GM18498 (cell line): Measurements from ENCODE around the gene NF1.
"Not testable (repeated sequence)": the region's sequence is repeated elsewhere in the genome, so short reads cannot be mapped to it uniquely, and the experiment has no call there.

Experiments
- ATAC-seq: cut with Tn5 transposase; IDR thresholded peaks from one replicate; pipeline ENCODE4 v1.9.1; 2021; ENCODE audit warnings: mild to moderate bottlenecking, moderate library complexity; ENCODE audit not compliant: unreplicated experiment

Gene NF1

DNA sequence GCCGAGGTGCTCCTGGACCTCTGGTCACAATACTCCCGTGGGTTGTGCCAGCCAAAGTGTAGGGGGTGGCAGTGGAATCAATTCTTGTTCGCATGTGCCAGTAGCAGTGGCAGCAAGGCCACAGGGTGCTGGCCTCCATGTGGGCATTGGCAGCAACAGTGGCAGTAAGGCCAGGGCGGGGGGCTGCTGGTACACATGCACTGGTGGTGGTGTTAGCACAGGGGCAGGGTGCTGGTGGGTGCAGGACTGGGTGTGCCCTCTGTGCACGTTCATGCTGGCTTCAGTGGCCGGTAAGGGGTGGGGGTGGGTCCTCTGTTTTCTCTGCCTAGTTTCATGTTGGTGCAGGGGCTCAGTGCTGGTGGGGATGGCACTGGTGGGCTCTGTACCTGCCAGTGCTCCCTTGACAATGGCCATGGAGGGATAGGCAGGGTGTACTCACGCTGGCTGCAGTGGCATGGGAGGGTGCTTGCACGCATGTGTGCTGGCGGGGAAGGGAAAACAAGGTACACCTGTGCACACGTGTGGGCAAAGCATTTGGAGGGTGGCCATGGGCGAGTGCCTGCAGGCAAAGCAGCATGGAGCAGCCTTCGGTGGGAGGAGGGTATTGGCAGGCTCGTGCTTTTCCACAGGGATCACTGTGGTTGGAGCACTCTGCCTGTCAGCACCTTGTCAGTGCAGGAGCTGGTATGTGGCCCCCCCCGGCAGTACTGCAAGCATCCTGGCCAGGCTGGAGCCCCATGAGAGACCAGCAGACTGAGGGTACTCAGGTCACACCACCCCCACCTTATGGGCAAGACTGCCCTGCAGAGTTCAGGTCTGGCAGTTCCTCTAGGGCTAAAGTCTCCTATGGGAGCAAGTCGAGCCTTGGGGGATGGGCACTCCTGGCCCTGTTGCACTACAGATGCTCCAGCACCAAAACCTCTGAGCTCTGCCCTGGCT, 35.8 kb downstream of the NF1 start:
- no peak for ATAC-seq

DNA sequence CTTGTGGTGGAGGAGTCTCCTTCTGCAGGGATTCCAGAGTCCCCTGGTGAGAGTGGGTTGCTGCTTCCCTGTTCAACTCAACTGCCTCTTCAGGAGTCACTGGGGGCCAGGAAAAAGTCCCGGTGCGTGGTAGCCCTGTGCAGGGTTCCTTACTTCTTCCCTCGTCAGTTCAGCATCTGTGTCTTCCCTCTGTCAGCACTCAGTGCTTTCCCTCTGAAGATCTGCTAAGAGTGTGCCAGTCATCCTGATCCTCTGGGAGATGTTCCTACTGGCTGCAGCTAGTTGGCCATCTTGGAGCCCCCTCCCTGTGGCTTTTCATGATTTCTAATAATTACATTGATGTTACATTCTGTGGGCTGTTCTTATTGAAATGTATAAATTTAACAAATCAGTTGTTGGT, 36.5 kb downstream of the NF1 start:
- ATAC-seq: no peak

DNA sequence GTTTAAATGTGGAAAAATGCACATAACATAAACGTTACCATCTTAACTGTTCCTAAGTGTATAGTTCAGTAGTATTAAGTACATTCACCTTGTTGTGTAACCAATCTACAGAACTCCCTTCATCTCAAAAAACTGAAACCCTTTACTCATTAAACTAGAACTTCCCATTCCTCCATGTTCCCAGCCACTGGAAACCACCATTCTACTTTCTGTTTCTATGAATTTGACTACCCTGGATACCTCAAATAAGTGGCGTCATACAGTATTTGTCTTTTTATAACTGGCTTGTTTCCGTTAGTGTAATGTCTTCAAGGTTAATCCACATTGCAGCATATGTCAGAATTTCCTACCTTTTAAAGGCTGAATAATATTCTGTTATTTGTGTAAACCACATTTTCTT, 38.2 kb downstream of the NF1 start:
- no peak for ATAC-seq

DNA sequence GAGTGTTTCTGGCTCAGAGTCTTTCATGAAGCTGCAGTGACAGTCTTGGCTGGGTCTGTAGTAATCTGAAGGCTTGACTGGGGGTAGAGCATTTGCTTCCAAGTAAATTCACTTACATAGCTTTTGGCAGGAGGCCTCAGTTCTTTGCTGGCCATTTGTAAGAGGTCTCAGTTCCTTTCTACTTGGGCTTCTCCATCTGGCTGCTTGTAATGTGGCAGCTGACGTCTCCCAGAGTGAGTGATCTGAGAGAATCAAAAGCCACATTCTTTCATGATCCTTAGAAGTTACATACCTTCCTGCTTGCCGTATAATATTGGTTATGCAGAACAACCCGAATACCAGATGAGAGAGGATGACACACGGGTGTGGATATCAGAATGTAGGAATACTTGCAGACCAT, 39.8 kb downstream of the NF1 start:
- ATAC-seq: no peak

DNA sequence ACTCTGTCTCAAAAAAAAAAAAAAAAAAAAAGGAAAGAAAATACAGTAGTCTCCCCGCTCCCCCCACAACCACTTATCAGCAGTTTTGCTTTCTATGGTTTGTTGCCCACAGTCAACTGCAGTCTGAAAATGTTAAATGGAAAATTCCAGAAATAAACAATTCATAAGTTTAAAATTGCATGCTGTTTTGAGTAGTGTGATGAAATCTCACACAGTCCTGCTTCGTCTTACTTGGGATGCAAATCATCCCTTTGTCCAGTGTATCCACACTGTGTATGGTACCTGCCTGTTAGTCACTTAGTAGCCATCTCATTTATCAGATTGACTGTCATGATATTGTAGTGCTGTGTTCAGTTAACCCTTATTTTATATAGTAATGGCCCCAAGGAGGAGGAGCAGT, 41.5 kb downstream of the NF1 start:
- no peak for ATAC-seq

DNA sequence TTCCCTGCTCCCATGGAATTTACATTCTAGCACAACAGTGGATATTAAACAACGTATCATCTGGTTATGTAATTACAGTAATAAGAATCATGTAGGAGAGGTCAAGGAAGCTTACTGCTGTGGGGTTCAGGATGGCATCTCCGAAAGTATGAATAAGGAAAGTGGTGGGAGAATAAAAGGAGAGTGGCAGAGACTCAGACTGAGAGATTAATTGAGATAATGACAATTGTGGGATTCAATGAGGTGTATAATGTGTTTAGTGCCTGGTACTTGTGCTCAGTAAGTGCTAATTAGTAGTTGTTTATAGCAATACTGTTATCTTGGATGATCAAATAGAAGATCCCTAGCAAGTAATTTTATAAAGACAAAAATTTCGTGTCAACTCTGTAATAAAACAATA, 45.3 kb downstream of the NF1 start:
- ATAC-seq: no peak

DNA sequence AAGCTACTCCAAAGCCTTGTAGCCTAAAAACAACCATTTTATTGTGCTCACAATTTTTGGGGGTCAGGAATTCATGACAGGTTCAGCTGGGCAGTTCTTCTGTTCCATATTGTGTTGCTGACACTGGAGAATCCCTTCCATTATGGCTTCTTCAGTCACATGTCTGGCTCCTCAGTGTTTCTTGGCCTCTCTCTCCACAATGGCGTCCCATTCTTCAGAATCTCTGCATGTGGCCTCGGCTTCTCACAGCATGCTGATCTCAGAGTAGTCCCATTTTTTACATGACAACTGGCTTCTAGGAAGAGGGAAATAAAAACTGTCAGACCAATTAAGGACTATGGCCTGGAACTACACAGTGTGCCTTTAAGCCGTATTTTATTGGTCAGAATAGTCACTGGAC, 49.7 kb downstream of the NF1 start:
- ATAC-seq: no peak

DNA sequence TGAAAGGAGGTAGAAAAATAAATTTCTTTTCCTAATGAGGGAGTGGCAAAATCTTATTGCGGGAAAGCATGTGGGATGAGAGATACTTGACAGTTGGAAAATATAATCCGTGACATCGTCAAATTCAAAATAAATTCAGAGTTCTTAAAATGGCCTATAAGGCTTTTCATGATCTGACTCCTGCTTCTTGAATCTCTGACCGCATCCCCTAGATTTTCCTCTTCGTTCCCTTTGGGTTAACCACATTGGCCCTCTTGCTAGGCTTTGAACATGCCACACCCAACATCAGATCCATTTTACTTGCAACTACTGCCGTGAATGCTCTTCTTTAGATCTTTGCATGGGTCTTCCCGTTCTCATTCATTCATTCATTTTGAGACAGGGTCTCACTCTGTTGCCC, 50.1 kb downstream of the NF1 start:
- no peak for ATAC-seq

DNA sequence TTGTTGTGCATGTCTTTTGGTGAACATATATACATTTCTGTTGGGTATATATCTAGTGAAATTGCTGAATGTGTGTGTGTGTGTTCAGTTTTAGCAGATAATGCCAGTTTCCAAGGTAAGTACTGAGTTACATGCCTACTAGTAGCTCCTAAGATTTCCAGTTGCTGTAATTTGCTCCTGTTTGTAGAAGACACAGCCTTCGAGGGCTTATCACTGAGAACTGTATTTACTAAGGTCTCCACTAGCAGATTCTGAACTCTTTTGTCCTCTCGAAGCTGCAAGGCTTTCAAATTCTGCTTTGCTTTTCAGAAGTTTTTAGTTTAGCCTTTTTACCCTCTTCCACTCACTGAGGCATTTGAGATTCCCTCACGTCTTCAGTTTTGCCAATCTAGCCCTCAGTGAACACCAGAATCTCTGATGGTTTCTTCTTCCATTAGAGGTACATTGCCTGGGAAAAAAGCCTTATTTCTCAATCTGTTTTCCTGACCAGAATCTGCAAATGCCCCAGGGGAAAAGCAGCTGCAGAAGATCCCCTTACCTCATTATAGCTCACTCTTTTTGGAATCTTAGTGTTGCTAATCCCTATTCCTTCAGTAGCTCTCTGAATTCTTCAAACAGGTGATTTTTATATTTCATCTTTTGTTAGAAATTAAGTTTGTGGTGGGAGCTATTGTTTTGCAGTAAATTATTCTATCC, 52.9 kb downstream of the NF1 start:
- ATAC-seq: no peak

DNA sequence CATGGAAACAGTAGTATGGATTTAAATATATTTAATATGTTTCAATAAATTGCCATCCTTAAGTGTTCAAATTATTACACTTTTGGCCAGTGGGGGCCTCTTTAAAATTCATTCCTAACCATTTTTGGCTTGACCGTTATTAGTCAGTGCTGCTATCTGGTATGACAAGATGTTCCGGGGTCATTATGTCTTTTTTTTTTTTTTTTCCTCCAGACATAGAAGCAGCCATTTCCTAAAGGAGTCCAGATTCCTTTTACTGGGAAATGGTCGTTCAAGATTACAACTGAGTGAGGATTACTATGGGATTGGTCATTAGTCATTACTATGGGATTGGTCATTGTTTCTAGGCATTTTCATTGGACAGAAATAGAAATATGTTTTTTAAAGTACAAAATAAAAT, 53.4 kb downstream of the NF1 start:
- ATAC-seq: no peak

DNA sequence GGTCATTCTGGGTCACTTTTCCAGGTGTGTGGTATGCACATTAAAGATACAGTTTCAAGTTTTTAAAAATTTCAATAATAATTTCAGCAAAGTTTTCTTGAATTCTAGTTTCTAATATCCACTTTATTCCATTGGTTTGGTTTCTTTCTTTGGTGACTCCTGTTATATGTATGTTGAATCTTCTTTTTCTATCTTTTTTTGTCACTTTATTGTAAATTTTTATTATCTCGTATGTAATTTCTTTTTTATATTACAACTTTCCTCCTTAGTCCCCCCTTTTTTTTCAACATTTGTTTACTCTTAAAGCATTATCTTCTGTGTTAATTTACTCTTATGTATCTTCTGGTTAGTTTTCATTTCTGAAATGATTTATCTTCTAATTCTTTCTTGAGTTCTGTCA, 57.5 kb downstream of the NF1 start:
- no peak for ATAC-seq

DNA sequence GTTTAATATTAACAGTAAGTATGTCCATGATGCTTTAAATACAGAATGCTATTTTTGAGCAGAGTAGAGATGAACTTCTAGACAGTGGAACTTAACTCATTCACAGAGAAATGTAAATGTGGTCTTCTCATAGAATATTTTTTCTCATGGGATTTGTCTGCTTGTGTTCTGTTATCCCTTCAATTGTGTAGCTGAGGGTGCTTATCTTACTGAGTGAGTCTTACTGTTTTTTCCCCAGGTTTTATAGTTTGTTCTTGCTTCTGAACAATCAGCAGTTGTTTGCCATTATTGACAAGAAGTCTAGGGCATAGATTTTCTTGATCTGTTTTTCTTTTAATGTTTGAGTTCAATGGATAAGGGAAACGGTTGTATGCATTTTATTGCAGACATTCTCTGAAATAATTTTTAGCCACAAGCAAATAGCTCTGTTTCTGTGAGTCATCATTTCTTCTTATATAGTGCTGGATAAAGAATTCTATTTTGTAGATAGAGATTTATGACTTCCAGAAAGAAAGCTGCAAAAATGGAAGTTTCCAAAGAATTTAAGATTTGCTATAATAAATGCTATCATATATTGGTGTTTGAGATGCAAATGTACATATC, 60.5 kb downstream of the NF1 start:
- no peak for ATAC-seq

DNA sequence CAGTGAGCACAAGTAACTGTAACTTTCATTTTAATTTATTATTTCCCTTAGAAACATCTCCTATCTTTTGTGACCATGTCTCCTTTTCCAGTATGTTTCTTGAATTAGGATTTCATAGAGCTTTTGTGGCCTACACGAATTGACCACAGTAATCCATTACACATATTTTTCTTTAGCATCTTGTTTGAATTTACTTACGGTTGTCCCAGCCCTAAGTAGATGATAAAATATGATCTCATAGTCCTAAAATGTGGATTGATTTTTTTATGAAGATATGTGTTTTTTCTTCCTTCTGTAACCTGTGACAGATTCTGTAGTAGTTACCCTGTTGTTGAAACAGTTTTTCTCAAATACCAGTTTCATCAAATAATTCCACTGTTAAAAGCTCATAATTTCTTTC, 61.5 kb downstream of the NF1 start:
- ATAC-seq: no peak

DNA sequence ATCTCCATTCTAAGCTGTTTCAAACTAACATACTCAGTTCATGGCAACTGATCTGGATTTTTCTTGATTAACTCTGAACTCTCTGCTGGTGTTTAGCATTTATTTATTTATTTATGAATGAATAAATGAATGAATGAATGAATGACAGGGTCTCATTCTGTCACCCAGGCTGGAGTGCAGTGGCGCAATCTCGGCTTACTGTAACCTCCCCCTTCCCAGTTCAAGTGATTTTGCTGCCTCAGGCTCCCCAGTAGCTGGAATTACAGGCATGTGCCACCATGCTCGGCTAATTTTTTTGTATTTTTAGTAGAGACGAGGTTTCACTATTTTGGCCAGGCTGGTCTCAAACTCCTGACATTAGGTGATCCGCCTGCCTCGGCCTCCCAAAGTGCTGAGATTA, 62.1 kb downstream of the NF1 start:
- ATAC-seq: not testable (repeated sequence)

DNA sequence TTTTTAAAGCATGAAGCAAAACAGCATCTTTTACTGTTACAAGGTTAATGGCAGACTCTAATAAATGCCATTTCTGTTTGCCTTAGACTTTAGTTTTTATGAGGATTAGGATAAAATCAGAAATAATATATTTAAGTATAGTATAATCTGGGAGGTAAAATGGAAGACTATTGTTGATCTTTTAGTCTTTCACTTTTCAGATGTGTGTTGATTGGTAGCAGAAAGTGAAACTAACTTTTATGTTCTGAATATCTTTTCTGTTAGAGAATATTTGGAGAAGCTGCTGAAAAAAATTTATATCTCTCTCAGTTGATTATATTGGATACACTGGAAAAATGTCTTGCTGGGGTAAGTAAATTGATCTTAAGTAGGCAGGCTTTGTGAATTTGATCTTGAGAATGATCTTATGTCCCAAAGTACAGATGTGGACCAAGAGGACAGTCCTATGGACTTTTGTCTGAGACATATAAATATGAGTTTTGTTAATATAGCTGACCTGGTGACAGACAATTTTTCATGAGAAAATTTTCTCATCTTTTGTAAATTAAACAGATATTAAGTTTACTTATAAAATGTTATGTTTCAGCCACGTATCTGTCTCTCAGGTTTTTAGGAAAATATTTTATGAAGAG, 64.1 kb downstream of the NF1 start:
- ATAC-seq: no peak

DNA sequence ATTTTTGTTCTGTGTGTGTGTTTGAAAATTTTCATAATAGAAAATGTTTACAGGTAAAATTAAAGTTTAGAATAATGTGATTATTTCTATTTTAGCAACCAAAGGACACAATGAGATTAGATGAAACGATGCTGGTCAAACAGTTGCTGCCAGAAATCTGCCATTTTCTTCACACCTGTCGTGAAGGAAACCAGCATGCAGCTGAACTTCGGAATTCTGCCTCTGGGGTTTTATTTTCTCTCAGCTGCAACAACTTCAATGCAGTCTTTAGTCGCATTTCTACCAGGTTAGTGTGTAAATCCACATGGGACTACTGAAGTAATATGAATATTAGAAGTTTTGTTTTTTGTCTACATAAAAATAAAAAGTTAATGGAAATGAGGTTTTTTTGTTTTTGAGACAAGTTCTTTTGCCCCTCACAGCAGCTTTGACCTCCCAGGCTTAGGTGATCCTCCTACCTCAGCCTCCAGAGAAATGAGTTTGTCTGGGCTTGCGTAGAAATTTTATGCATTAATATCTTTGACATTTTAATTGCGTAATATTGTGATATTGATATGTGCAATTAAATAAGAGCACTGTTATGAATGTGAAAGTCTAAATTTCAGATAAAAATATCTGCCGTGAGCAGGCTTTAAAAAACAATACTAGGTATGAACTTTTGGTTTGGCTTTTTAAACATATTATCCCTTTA, 68.5 kb downstream of the NF1 start:
- ATAC-seq: no peak

DNA sequence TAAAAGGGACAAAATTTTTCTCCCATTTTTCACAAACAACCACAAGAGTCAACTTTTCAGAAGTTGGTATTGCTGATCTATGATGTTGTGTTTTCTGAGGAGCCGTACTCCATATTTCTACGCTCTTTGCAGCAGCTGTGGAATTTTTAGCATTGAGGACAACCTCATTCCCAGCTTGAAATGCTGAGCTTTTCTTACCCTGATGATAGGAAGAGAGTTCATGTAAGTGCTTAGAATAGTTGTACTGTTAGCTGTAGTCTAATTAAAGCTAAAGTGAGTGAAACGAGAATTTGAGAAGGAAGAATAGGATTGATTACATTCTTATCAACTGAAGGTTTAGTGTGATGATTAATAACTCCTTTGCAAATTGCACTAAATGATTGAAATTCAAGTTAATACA, 72.3 kb downstream of the NF1 start:
- no peak for ATAC-seq

DNA sequence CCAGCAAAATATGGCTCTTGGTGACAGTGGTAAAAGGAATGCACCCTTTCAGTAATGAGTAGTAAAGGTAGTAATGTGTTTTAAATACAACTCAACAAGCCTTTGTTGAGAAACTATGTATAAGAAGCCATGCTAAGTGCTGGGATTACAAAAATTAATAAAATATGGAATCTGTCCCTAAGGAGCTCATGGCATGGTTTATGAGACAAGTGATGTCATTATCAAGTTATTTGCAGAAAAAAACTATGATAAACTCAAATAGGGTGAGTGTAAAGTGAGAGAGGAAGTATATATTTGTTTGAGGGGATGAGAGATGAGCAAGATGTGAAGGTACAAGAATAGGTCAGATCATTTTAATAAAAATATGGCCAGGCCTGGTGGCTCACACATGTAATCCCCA, 76.9 kb downstream of the NF1 start:
- no peak for ATAC-seq

DNA sequence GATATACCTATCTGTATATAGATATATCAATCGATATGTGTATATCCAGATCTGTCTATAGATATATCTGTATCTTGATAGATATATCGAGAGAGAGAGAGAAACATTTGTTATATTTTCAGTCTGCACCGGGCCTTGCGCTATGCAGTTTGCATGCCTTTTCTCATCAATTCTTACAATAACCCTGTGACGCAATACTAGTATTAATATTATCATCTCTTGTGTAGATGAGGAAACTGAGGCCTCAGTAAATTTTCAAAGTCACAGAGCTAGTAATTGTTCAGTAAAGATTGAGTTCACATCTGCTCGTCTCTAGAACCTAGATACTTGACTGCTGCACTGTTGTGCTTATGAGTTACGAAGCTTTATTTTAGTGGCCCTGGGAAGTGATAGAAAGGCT, 77.6 kb downstream of the NF1 start:
- no peak for ATAC-seq

DNA sequence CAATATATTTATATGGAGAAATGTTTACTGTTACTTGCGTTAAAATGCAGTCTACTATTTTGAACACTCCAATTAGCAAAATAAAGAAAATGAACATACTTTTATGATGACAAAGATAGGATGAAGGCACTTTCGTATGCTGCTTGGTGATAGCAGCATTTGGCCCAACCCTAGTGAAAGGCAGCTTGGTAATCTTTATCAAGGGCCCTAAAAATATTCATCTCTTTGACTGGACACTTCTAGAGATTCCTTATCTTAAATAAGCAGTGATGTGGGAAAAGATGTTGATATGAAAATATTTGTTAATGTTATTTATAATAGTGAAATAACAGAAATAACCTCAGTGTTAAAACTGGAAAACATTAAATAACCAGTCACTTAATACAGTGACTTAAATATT, 79.4 kb downstream of the NF1 start:
- ATAC-seq: no peak

DNA sequence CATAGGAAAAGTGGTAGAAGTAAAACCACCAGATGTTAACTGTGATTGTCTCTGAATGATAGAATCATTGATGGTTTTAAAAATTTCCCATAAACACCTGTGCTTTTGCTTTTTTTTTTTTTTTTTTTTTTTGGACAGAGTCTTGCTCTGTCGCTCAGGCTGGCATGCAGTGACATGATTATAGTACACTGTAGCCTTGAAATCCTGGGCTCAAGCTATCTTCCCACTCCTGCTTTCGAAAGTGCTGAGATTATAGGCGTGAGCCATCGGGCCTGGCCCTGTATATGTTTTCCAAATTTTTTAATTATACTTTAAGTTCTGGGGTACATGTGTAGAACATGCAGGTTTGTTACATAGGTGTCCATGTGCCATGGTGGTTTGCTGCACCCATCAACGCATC, 80.5 kb downstream of the NF1 start:
- ATAC-seq: no peak
